NCI-H526 (cell line): ENCODE results near the gene CEACAM20.
A peak's percentile ranks its signal among the peaks of the same experiment; 100 is the strongest.
"Not testable (repeated sequence)": the region's sequence is repeated elsewhere in the genome, so short reads cannot be mapped to it uniquely, and the experiment has no call there.

Experiments used
- DNase-seq, 2 experiments: peaks; one replicate each; lab custom pipeline; 2025; lab: John Stamatoyannopoulos, UW

CEACAM20 gene

DNA sequence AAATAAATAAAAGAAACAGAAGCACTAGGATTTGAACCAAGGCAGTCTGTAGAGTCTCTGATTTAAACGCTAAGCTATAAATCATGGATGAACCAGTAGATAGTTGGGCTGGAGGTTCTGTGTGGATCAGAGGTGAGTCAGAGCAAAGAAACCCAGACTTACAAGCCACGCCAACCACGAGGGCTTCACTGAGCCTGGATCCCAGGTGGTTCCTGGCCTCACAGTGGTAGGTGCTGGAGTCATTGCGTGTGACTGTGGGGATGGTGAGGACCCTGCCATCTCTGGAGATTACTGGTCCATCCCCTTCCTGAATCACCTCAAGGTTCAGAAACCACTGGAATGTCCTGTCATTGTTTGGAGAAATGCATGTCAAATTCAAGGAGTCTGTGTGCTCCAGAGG, 19.3 kb upstream of the CEACAM20 start:
- DNase-seq: no peak

DNA sequence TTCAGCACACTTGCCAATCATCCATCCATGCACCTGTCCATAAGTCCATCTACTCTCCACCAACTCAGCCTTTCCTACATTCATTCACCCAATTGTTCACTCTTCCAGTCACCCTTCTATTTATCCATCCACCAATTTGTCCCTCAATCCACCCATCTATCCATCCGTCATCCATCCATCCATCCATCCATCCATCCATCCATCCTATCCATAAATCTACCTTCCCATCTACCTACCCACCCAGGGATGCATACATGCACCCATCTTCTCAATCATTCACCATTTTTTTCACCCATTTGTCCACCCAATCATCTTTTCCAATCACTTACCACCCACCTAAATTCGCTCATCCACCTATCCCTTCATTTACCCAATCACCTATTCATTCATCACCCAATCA, 14.6 kb upstream of the CEACAM20 start:
- DNase-seq: no peak

DNA sequence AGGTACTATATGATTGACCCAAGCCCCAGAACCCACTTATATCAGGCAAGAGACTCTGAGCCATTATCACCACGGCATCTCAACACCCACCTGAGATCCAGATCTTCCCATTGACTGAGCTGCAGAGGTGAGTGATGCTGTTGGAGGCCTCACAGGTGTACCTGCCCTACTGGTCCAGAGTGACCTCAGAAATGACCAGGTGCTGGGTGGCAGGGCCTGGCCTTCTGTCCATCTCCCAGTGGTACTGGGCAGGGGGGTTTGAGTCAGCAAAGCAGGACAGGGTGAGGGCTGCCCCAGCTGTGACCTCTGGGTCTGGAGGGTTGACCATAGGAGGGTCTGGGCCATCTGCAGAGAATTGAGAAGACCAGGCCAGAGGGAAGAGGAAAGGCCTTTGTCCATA, 13.2 kb upstream of the CEACAM20 start:
- DNase-seq: no peak

DNA sequence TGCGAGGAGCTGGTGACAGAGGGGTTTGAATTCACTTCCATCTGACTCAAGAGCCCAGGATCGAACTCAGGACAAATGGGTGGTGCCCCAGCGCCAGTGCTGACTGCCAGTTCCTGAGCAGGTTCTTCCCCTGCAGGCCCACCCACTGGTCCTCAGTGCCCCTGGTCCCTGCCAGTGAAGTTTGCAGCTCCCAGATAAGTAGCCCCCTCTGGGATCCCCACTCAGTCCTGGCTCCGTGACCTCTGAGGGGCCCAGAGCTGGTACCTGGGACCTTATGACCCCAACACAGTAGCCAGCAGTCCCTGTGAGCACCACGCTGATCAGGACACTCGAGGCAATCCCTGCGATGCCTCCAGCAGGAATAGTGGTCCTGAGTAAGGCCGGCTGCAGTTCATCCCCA, 11.3 kb upstream of the CEACAM20 start:
- no peak for DNase-seq

DNA sequence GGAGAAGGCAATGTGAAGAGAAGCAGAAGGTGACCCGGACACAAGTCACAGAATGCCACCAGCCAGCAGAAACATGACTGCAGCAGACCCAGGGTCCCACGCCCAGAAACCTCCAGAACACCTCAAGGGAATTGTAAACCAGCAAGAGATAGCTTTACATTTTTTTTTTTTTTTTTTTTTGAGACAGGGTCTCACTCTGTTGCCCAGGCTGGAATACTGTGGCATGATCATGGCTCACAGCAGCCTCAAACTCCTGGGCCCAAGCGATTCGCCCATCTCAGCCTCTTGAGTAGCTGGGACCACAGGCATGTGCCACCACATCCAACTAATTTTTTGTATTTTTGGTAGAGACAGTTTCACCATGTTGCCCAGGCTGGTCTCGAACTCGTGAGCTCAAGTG, 10.5 kb upstream of the CEACAM20 start:
- no peak for DNase-seq

DNA sequence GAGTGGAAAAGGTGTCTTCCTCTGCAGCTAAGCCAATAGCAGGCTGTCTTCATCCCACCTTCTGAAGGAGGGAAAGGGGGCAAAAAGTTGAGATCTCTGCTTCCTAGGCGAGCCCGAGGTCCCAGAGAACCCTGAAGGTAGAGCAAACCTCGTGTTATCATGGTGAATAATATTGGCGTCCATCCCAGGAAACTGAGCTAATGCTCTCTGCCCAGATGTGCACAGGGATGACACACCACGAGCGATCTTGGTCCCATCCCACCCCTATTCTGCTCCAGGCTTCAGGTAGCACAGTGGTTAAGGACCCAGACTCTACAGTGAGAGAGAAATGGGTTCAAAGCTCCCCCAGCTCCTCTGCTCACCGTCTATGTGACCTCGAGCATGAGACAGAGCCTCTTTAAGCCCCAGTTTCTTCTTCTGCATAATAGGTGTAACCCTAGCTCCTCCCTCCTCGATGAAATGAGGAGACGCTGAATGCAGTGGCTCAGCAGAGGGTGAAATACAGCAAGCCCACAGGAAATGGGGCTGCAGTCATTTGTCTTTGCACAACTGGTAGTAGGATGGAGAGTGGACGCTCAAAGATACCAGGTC, 9.9 kb upstream of the CEACAM20 start:
- DNase-seq: no peak

DNA sequence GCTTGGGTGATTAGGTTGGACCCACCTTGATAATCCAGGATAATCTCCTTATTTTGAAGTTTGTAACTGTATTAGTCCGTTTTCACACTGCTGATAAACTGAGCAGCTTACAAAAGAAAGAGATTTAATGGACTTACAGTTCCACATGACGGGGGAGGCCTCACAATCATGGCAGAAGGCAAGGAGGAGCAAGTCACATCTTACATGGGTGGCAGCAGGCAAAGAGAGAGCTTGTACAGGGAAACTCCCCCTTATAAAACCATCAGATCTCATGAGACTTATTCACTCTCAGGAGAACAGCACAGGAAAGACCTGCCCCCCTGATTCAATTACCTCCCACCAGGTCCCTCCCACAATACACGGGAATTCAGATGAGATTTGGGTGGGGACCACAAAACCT, 5.9 kb upstream of the CEACAM20 start:
- DNase-seq: not testable (repeated sequence)

DNA sequence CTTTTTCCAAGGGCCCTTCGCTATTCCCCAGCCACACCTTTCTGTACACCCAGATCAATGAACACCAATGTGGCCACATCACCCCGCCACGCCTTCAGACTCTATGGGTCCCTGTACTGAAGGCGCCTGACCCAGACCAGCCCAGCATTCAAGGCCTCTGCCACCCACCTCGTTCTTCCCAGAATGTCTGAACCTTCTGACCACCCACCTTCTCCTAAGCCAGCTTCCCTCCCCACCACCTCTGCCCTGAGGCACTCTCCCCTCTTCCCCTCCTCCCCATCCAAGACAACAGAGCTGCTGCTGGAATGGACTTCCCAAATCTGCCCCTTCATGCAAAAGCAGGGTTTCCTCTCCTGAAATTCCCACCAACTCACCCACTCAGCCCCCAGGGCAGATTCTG, 3.3 kb upstream of the CEACAM20 start:
- no peak for DNase-seq

DNA sequence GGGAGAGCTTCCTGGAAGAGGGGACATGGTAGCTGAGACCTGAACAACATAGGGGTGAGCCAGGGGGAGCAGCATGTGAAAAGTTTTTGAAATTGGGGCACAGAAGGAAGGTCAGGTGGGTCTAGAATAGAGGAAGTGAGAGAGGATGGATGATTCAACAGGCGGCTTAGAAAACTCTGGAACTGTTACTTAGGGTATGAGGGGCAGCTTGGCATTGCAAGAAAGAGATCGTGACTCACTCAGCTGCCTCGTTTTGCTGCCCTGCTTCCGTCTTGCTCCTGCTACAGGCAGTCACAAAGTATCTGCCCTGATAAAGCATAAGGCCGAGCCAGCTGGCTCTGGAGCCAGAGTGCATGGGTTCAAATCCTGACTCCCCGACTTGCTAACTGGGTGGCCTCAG, 1.3 kb upstream of the CEACAM20 start:
- no peak for DNase-seq

DNA sequence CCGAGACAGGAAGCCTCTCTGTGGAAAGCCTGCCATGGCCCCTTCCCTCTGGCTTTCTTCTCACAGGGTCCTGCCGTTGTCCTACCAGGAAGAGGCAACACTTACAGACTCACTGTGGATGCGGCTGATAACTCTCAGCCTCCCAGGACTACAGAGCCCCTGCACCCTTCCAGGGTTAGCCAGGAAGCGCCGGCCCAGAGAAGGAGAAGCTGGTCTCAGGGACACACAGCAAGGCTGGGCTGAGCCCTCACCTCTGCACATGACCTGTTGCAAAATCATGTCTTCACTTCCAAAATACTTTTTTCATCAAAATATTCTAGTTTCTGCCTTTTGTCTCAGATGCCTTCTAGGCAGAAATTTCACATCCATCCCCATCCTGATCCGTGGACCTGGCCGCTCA, 1.9 kb downstream of the CEACAM20 start:
- no peak for DNase-seq

DNA sequence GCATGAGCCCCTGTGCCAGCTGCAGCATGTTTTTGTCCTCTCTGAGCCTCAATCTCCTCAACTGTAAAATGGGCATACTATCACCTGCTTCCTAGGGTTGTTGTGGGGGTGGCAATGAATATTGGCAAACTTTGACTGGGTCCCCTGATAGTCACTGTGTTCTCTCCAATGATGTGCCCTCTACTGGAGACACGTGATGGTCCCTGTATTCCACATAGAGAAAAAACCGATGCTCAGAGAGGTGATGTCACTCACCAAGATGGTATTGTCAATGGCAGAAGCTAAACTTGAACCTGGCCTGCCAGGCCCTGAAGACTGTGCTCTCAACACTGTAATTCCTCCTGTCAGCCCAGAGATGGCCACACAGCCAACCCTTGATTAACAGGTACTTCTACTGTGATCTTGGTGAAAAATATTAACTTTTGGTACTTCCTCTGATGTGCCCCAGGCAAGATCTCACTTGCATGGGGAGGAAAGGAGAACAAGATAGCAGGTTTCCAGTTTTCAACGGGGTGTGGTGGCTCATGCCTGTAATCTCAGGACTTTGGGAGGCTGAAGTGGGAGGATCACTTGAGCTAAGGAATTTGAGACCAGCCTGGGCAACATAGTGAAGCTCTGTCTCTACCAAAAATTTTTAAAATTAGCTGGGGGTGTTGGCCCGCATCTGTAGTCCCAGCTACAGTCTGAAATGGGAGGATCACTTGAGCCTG, 3.6 kb downstream of the CEACAM20 start:
- no peak for DNase-seq

DNA sequence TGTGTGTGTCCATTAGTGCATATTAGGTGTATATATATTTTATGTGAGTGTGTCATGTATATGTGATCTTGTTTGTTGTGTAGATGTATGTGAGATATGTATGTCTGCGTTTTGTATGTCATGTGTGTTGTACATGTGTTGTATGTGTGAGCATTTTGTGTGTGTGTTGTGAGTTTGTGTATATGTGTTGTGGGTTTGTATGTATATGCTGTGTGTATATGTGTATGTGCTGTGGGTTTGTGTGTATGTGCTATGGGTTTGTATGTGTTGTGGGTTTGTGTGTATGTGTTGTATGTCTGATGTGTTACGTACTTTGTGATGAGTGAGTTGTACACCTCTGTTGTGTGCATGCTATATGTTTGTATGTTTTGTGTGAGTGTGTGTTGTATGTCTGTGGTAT, 8.1 kb downstream of the CEACAM20 start:
- no peak for DNase-seq

DNA sequence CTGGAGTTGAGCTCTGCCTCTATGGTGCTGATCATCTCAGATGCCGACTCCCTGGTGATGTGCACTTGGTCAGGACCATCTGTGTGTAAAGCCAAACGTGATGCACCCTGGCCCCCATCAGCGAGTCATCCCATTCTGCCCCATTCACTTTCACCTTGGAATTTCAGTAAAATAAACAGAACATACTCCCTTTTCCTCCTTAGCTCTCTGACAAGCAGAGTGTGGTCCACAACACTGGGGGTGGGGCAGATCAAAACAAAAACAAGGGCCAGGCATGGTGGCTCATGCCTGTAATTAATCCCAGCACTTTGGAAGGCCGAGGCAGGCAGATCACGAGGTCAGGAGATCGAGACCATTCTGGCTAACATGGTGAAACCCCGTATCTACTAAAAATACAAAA, 12.3 kb downstream of the CEACAM20 start:
- DNase-seq: no peak

DNA sequence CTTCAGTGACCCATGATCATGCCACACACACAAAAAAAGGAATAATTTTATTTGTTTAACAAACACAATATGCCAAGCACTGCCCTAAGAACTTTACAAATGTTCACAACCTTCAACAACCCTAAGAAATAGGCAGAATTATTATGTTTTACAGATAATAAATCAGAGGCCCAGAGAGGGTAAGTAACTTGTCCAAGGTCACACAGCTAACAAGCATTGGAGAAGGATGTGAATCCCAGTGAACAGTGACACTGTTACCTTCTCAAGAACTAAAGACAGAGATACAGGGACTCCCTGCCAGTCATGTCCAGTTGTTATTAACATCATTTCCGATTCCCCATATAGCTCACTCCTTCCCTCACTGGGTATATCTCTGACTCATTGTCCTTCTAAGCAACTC, 13.6 kb downstream of the CEACAM20 start:
- DNase-seq: no peak

DNA sequence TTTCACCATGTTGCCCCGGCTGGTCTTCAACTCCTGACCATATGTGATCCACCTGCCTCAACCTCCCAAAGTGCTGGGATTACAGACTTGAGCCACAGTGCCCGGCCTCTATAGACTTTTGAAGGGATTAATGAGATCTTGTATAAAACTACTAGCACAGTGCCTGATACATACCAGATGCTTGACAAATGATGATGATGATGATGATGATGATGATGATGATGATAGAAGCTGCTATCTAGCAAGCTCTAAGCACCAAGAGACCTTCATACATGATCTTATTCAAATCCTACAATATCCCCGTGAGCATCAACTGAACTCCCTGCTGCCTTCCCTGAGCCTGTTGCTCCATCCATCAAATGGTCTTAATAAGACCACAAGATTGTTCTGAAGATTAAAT, 14.4 kb downstream of the CEACAM20 start:
- DNase-seq: no peak

DNA sequence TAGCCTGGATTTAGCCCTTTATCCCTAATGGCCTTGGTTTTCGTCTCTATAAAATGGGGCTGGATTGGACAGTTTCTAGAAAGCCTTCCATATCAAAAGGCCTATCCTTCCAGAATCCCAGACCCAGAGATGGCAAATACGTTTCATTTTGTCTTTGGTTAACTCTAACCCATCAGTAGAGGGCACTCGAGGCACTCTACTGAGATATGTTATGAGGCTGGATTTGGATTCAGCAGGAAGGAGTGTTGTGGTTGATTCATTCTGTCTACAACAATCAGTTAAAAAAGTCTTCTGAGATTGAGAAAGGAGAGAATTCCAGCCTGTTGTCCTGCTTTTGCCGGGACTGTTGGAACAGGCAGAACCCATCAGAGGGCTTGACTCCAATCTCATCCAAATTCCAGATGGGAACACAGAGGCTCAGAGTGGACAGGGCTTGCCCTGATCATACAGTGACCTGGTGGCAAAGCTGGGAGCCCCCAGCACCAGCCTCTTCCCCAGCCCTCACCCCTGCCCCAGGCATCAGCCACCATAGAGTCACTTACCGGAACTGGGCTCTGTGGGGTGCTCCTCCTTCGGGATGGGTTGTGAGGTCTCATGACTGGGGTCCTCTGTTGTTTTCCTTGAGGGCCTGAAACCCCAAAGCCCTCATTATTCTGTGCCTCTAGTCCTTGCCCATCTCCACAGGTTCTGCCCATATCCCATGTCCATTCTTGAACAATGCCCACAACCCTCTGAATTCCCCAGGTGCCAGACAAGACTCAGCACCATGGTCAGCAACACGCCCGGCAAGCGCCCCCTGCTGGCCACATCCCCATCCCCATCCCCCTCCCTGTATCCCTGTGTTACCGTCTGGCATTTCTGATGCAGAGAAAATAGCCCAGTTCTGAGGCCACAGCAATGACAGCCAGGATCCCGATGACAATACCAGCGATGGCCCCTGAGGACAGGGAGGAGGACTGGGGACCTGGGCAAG, 16.9 kb downstream of the CEACAM20 start:
- DNase-seq: peak; percentile 30 to 70

DNA sequence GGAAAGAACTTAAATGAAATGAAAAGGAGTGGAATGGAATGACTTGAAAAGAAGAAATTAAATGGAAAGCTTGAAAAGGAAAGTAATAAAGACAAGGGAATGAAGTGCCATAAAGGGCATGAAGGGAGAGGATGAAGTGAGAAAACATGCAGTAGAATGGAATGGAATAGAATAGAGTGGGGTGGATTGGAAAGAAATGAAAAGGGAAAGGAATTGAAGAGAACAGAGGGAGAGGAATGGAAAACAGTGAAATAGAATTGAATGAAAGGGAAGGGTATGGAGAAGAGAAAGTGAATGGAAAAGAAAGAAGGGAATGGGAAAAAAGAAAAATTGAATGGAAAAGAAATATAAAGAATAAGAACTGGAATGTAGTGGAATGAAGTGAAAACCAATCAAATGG, 20.0 kb downstream of the CEACAM20 start:
- no peak for DNase-seq

DNA sequence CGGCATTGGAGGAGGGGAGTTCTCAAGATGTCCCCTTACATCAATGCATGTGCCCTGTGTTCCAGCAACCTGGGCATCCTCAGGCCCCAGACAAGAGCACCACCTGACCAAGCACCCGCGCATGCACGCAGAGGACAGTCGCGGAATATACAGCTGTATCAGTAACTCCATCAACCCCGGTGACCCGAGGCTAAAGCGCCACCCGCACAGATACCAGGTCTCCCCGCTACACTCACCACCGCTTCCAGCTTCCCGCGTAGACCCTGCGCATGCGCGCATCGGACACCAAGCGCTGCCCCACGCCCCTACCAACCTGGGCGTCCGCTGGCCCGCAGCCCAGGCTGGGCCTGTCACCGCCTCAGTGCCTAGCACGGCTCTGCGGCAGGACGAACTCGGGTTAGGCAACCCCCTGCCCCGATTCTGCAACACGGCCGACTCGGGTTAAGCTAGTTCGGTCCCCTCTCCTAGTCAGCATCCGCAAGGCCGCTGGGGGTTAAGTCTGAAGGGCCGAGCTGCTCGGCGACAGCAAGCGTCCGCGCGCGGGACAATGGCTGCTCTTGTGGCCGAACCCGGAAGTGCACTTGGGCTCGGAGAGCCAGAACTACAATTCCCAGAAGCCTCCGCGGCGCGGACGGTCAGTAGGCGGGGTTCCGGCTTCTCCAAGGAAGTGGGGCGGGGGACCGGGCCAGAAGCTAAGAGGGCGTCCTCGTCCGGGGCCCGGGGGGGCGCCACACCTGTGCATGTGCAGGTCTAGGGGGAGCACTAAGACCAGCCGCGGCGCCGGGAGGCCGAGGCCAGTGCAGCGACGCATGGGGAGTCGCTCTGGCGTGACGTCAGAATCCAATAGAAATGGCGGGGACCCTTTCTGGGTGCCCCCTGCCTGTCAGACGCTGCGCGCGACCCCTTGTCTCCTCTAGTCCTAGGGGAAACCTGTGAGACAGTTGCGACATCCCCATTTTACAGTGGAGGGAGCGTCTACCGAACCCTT, 29.2 kb downstream of the CEACAM20 start, which contains the start of gene ZNF180:
Gene ZNF180 (minus strand): TSS at position 561 of the 988 bp plus-strand sequence. CDS start 3,188 bp downstream, outside the sequence.
- DNase-seq: peak; percentile 95 to 98

DNA sequence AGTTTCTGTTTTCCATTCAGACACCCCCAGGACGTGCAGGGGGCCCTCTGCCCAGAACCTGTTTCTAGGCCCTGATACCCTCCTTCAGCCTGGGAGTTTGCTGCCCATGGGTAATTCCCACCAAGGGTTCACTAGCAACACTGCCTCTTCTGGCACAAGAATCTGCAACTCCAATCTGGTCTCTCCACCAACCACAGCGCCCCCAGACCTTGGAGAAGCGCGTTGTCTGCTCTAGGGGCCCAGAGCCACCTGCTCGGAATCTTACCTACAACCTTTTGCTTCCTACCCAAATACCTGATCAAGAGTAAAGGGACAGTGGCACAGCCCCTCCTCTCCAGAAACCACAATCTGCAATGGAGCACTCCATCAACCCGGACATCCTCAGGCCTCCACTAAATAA, 29.9 kb downstream of the CEACAM20 start:
- no peak for DNase-seq

DNA sequence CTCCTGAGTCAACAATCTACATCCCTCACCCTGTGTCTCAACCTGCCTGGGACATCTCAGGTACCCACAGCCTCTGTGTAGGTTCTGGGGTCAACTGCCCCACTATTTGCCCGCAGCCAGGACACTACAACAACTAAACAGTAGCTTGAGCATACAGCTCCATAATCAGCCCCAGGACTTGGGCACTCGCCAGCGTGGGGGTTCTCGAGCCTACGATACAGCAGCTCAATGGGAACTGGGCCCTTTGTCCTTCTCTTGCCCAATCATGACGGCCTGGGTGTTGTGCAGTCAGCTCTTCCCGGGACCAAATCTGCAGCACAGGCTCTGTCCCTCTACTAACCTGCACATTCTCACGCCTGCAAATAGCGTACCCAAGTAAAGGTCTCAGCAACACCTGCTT, 30.5 kb downstream of the CEACAM20 start:
- DNase-seq: no peak

DNA sequence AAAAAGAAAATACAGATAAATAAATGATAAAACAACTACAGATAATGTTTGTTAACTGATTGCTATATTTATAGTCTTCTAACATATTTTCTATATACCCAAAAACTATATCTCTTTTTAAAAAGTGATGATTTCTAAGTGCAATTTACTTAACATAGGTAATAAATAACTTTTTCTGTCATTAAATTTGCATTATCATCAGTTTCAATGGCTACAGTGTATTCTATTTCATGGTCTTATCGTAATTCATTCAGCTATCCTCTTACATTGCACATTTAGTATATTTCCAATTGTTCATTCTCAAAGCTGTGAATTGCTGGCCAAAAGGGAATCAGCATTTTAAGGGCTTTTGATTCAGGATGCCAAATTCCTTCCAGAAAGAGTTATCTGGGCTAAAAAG, 32.8 kb downstream of the CEACAM20 start:
- no peak for DNase-seq
